Lower lobe of right lung (tissue), 2 donors: ENCODE measurements around the gene ABLIM1. TPM values are rescaled to one million over a fixed set of nuclear protein-coding genes. Genes with fewer than 3 reads are reported as not detected.

Experiments used
- ATAC-seq, 2 donors: fragments of 200-7000 bp; cut with Tn5 transposase; one replicate each; pipeline ENCODE4 v1.9.1; 2020 to 2022; ENCODE audit warnings: mild to moderate bottlenecking in 2 of 2, moderate library complexity in 2 of 2
- DNase-seq: peaks from one replicate; pipeline ENCODE4 v3.0.0-alpha.2; 2020
- H3K27ac ChIP-seq: fragments of 200-600 bp; one replicate; pipeline ENCODE4 v1.8.0; 2022
- H3K27me3 ChIP-seq: fragments of 200-600 bp; one replicate; pipeline ENCODE4 v1.8.0; 2022; ENCODE audit warnings: low read depth
- H3K36me3 ChIP-seq: fragments of 200-600 bp; one replicate; pipeline ENCODE4 v1.8.0; 2022; ENCODE audit warnings: mild to moderate bottlenecking
- H3K4me1 ChIP-seq: fragments of 200-600 bp; one replicate; pipeline ENCODE4 v1.8.0; 2022
- H3K4me3 ChIP-seq: fragments of 200-600 bp; one replicate; pipeline ENCODE4 v1.8.0; 2022; ENCODE audit warnings: mild to moderate bottlenecking
- H3K9me3 ChIP-seq: fragments of 200-600 bp; one replicate; pipeline ENCODE4 v1.8.0; 2022
- CTCF ChIP-seq: fragments of 200-600 bp; IDR thresholded peaks from one replicate; pipeline ENCODE4 v1.8.0; 2022; ENCODE audit warnings: antibody characterized with exemption, mild to moderate bottlenecking
- intact Hi-C: fragments of 100-400 bp; cut with DNase I; formaldehyde crosslinking; loops from one replicate; pipeline ENCODE4 v1.11.0; 2022
- total RNA-seq: library from RNA; stranded (reverse); fragmentation: NEBNext Ultra II Directional; extraction: Animal tissue kit (Norgen Biotek cat#: 25700); gene quantifications from one replicate; pipeline ENCODE4 v1.2.1, GENCODE V29; 2021
- donor health status: DM: no; HTN: yes; CAD: no; lungs with severe emphysema.

ABLIM1 gene
- total RNA-seq, 1 donor from 2014 or later, result 106 TPM

DNA sequence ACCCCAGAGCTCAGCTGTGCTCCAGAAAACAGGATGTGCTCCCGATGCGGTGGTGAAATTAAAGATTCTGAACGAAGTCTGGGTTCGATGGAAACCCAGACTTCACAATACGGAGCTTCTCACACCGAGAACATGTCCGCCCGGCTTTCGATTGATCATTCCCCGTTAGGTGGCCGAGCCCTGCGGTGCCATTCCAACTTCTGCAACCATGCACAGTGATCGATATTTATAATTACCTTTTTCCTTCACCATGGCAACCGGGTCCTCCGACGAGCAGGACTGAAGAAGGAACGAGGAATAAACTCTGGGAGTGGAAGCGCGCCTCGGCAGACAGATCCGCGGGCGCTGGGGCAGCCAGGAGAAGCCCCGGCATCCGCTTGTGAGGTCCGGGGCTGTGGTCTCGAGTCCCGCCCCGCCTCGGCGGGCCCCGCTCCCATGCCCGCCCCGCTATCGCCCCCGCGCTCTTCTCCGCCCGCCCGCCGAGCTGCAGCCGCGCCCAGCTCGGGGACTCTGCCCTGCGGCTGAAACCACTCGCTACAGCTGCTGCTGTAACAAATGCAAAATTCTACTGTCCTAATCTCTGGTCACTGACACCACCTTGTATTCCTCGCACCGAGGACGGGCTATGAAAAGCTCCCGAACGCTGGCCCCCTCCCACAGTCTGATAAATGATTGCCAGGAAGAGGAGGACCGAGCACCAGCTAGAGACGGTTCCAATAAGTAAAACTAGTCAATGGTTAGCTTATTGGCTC lies 26.2 kb downstream of the ABLIM1 start:
- intact Hi-C loops, result no loop called here
- H3K4me3 ChIP-seq, result peak overlapping the region; percentile 60
- peak overlapping the region; percentile 66 for H3K27ac ChIP-seq
- DNase-seq (peak; percentile 54), ATAC-seq (peak; percentile 57 to 72)
- H3K9me3 ChIP-seq, result no peaks in the 10 kb centered on the region
- H3K27me3 ChIP-seq, result peaks cover 9% of the 10 kb centered on the region
- H3K4me1 ChIP-seq, result peaks cover 59% of the 10 kb centered on the region
- TF ChIP-seq CTCF, result no peak
- no peaks in the 10 kb centered on the region for H3K36me3 ChIP-seq

DNA sequence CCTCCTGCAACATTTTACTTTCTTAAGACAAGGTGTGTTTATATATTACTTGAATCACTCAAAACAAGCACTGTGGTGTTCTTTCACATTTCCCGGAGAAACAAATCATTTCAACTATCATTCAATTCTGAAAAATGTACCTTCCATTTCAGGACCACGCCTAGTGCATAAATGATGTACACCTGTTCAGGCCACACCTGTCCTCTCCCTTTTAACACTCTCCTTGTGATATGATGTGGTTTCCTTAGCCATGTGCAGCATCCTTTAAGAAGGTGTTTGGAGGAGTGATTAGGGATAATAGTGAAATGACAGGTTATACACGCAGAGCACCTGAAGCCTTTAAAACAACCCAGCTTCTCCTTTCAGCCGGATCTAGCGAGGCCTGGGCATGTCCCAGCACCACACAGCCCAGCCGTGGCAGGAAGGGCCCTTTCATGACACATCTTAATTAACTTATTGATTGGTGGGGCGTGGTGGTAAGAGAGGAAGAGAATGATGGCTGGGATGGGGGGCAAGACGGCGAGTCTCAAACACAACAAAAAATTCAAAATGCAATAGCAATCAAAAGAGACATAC lies 26.9 kb downstream of the ABLIM1 start:
- no peak for TF ChIP-seq CTCF
- peaks cover 9% of the 10 kb centered on the region for H3K27me3 ChIP-seq
- peak overlapping the region; percentile 60 for H3K4me3 ChIP-seq
- no peaks in the 10 kb centered on the region for H3K36me3 ChIP-seq
- intact Hi-C loops, result no loop called here
- no peaks in the 10 kb centered on the region for H3K9me3 ChIP-seq
- peaks cover 59% of the 10 kb centered on the region for H3K4me1 ChIP-seq
- no peak for ATAC-seq
- peak overlapping the region; percentile 66 for H3K27ac ChIP-seq
- DNase-seq, result no peak

- Histone ChIP-seq H3K27me3 (peaks cover 9% of the 10 kb centered on the region), H3K4me1 (peaks cover 54% of the 10 kb centered on the region), H3K4me3 (peak overlapping the region; percentile 60), H3K36me3 (no peaks in the 10 kb centered on the region), H3K27ac (no peak overlapping the region), H3K9me3 (no peaks in the 10 kb centered on the region)
- ATAC-seq (no peak), DNase-seq (no peak)
- intact Hi-C loops, result no loop called here
- no peak for TF ChIP-seq CTCF
These were observed 28.0 kb downstream of the ABLIM1 start for GRCh38 chr10:114629824-114630730.

- H3K4me1 ChIP-seq, result peaks cover 48% of the 10 kb centered on the region
- peaks cover 9% of the 10 kb centered on the region for H3K27me3 ChIP-seq
- intact Hi-C loops, result no loop called here
- ATAC-seq, result no peak
- H3K27ac ChIP-seq, result no peak overlapping the region
- TF ChIP-seq CTCF, result no peak
- no peaks in the 10 kb centered on the region for H3K9me3 ChIP-seq
- no peak overlapping the region for H3K4me3 ChIP-seq
- H3K36me3 ChIP-seq, result no peaks in the 10 kb centered on the region
- no peak for DNase-seq
These were observed 28.8 kb downstream of the ABLIM1 start for GRCh38 chr10:114629083-114629823.

DNA sequence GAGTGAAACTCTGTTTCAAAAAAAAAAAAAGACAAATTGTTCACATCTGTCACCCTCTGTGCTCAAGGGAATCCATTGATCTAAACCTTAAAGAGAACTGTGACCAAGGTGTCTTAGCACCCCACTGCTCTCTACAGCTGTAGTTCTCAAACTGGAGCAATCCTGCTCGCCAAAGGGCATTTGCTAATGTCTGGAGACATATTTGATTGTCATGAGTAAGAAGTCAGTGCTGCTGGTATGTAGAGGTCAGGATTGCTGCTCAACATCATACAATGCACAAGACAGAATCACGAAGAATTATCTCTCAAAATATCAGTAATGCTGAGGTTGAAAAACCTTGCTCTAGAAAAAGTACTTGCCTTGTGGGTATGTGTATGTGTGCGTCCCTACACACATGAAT lies 30.0 kb downstream of the ABLIM1 start:
- DNase-seq, result no peak
- TF ChIP-seq CTCF, result no peak
- no peaks in the 10 kb centered on the region for H3K36me3 ChIP-seq
- ATAC-seq, result no peak
- intact Hi-C loops, result no loop called here
- peaks cover 50% of the 10 kb centered on the region for H3K4me1 ChIP-seq
- H3K27me3 ChIP-seq, result peaks cover 9% of the 10 kb centered on the region
- no peak overlapping the region for H3K27ac ChIP-seq
- no peaks in the 10 kb centered on the region for H3K9me3 ChIP-seq
- H3K4me3 ChIP-seq, result no peak overlapping the region
